ENCODE results near the gene HCN1. TPM values are rescaled to one million over a fixed set of nuclear protein-coding genes. Genes with fewer than 3 reads are reported as not detected.

Gene HCN1
- total and polyA plus RNA-seq, 2 of the 4 experiments (the other 2 are of a cell fraction): not detected

DNA sequence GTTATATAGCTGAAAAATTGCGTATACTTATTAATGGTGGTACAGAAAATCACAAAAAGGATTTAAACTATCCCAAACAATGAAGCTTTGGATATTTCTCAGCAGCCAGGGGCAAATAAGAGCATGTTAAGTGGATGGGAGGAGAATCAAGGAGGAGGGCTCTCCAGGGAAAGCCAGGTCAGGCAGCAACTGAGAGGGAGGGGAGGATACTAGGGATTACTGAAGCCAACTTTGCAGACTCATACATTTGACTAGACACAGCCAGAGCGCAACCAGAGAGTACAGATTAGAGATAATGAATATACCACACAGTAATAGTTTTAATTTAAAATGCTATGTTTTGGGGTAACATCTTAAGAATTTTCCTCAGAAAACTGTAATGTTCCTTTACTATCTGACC, 360.2 kb downstream of the HCN1 start:
- ATAC-seq (ENCODE audit: low read depth): no peak
- Histone ChIP-seq H3K9me3 (ENCODE audit: control insufficient read depth, insufficient read depth, low read length) (0 out of 2 replicates have a peak, but pooled peaks cover 2% of the 10 kb centered on the region), H2AK5ac (ENCODE audit: low read depth, low read length) (no peak overlapping the region), H2BK120ac (ENCODE audit: low read depth, low read length) (no peak overlapping the region), H3K27me3 (ENCODE audit: control insufficient read depth, insufficient read depth, low read length) (no peaks in the 10 kb centered on the region), H3K14ac (replicated peaks; ENCODE audit: low read depth, low read length) (no peak overlapping the region), H4K91ac (ENCODE audit: insufficient read depth, low read depth, low read length) (no peak overlapping the region), H2AK9ac (replicated peaks; ENCODE audit: low read depth, low read length, poor library complexity) (no peak overlapping the region), H3K4me1 (ENCODE audit: control insufficient read depth, insufficient read depth, low read length) (no peaks in the 10 kb centered on the region), H2AFZ (replicated peaks; ENCODE audit: low read length, poor library complexity) (no peak overlapping the region), H3K9me1 (ENCODE audit: insufficient read depth, low read length) (no peaks in the 10 kb centered on the region), H3K4me3 (ENCODE audit: insufficient read depth, low read depth, low read length) (no peak overlapping the region), H3K79me1 (ENCODE audit: low read depth in 1 of 2, low read length in 2 of 2) (no peaks in the 10 kb centered on the region), H3K9ac (ENCODE audit: low read depth, low read length) (no peak overlapping the region), H4K8ac (ENCODE audit: low read depth in 2 of 2, low read length in 2 of 2) (no peak overlapping the region), H3K4me2 (ENCODE audit: low read depth, low read length) (no peak overlapping the region), H2BK5ac (ENCODE audit: low read depth, low read length, poor library complexity, severe bottlenecking) (no peak overlapping the region), H2BK20ac (ENCODE audit: low read depth, low read length) (no peak overlapping the region), H3K36me3 (ENCODE audit: control insufficient read depth, insufficient read depth, low read length) (no peaks in the 10 kb centered on the region), H4K5ac (ENCODE audit: low read depth, low read length) (no peak overlapping the region), H3K23ac (ENCODE audit: low read depth, low read length) (no peak overlapping the region), H3K27ac (ENCODE audit: insufficient read depth, low read length) (no peak overlapping the region), H3K56ac (ENCODE audit: extremely low read depth, insufficient read depth, low read length) (no peak overlapping the region), H4K20me1 (ENCODE audit: insufficient read depth, low read length) (no peaks in the 10 kb centered on the region), H2BK15ac (ENCODE audit: low read depth, low read length) (no peak overlapping the region), H3K18ac (ENCODE audit: low read depth, low read length) (no peak overlapping the region), H3K4ac (ENCODE audit: low read depth, low read length) (no peak overlapping the region)
- TF ChIP-seq BHLHE40 (IDR thresholded peaks at IDR 0.05; ENCODE audit: low read depth, low read length) (no peak), MXI1 (IDR thresholded peaks at IDR 0.05; ENCODE audit: borderline replicate concordance, low read depth, low read length) (no peak), CEBPB (IDR thresholded peaks at IDR 0.05; ENCODE audit: low read depth, low read length) (no peak), MAFK (IDR thresholded peaks at IDR 0.05; ENCODE audit: low read depth, low read length) (no peak), CHD1 (IDR thresholded peaks at IDR 0.05; ENCODE audit: low read depth, low read length) (no peak), NFE2L2 (IDR thresholded peaks at IDR 0.05; ENCODE audit: low read depth, low read length) (no peak), FOS (IDR thresholded peaks at IDR 0.05; ENCODE audit: low read depth, low read length) (no peak), RCOR1 (IDR thresholded peaks at IDR 0.05; ENCODE audit: insufficient replicate concordance, low read length) (no peak), SMC3 (IDR thresholded peaks at IDR 0.05; ENCODE audit: low read depth, low read length) (no peak), RFX5 (IDR thresholded peaks at IDR 0.05; ENCODE audit: low read depth, low read length) (no peak), RAD21 (IDR thresholded peaks at IDR 0.05; ENCODE audit: low read length) (no peak)
- TF ChIP-seq, protein P1, sequence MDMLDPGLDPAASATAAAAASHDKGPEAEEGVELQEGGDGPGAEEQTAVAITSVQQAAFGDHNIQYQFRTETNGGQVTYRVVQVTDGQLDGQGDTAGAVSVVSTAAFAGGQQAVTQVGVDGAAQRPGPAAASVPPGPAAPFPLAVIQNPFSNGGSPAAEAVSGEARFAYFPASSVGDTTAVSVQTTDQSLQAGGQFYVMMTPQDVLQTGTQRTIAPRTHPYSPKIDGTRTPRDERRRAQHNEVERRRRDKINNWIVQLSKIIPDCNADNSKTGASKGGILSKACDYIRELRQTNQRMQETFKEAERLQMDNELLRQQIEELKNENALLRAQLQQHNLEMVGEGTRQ (IDR thresholded peaks at IDR 0.05; ENCODE audit: low read depth, low read length): no peak
- TF ChIP-seq, protein P2, sequence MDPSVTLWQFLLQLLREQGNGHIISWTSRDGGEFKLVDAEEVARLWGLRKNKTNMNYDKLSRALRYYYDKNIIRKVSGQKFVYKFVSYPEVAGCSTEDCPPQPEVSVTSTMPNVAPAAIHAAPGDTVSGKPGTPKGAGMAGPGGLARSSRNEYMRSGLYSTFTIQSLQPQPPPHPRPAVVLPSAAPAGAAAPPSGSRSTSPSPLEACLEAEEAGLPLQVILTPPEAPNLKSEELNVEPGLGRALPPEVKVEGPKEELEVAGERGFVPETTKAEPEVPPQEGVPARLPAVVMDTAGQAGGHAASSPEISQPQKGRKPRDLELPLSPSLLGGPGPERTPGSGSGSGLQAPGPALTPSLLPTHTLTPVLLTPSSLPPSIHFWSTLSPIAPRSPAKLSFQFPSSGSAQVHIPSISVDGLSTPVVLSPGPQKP (IDR thresholded peaks at IDR 0.05; ENCODE audit: borderline replicate concordance, low read depth, low read length): no peak
- TF ChIP-seq, protein P3, sequence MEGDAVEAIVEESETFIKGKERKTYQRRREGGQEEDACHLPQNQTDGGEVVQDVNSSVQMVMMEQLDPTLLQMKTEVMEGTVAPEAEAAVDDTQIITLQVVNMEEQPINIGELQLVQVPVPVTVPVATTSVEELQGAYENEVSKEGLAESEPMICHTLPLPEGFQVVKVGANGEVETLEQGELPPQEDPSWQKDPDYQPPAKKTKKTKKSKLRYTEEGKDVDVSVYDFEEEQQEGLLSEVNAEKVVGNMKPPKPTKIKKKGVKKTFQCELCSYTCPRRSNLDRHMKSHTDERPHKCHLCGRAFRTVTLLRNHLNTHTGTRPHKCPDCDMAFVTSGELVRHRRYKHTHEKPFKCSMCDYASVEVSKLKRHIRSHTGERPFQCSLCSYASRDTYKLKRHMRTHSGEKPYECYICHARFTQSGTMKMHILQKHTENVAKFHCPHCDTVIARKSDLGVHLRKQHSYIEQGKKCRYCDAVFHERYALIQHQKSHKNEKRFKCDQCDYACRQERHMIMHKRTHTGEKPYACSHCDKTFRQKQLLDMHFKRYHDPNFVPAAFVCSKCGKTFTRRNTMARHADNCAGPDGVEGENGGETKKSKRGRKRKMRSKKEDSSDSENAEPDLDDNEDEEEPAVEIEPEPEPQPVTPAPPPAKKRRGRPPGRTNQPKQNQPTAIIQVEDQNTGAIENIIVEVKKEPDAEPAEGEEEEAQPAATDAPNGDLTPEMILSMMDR (conservative IDR thresholded peaks at IDR 0.05; ENCODE audit: low read depth, low read length): no peak
- ChIA-PET POLR2A (ENCODE audit: unreplicated experiment) (no interaction called here), CTCF (no interaction called here)
- in situ Hi-C loops (cut with MboI; ENCODE audit: low sequenced_read_pairs): no loop called here
- no peak for DNase-seq
- dilution Hi-C loops (cut with HindIII; ENCODE audit: low sequenced_read_pairs, unreplicated experiment): no loop called here
- no TSS peak for BruUV-seq (replicated peaks)
- WGBS, 2 experiments (ENCODE audit: extremely low coverage in 2 of 2, insufficient read length in 1 of 2): no CpG with 5 or more reads among the region's 2 CpGs
- intact Hi-C loops (cut with micrococcal nuclease): no loop called here

Data from IMR-90 (cell line).